ENCODE data around the gene NUDT12. TPM values are rescaled to one million over a fixed set of nuclear protein-coding genes. Genes with fewer than 3 reads are reported as not detected.
A peak's percentile ranks its signal among the peaks of the same experiment; 100 is the strongest.

Gene NUDT12
- 10 to 100 TPM in 9 of 10 donors, 1 to 10 TPM in 1; 9.8 to 17.0 (median 12.4) TPM for total RNA-seq
- polyA plus RNA-seq: 10 to 100 TPM in 1 of 2 donors, 1 to 10 TPM in 1; 4.4 to 14.3 TPM
- long read RNA-seq, donor 1, transcript NUDT12-201 (7 exons, 3,492 nt): major isoform, 12 of 25 reads
- long read RNA-seq, donor 1, partial matches to known transcripts: 3 of 25 reads
- long read RNA-seq, donor 1, other reads (novel, unspliced or antisense): 8 of 25 reads
- long read RNA-seq, donor 2, transcript NUDT12-201 (7 exons, 3,492 nt): major isoform, 6 of 16 reads
- long read RNA-seq, donor 2, partial matches to known transcripts: 3 of 16 reads
- long read RNA-seq, donor 2, other reads (novel, unspliced or antisense): 6 of 16 reads
- long read RNA-seq, donor 3, transcript NUDT12-201 (7 exons, 3,492 nt): major isoform, 15 of 24 reads
- long read RNA-seq, donor 3, partial matches to known transcripts: 3 of 24 reads
- long read RNA-seq, donor 3, other reads (novel, unspliced or antisense): 4 of 24 reads

- DNase-seq (peak; percentile 67 to 69), ATAC-seq (peak; percentile 91 to 97 (median 95))
- no peak for TF ChIP-seq CTCF (IDR thresholded peaks at IDR 0.05)
- H3K27me3 ChIP-seq: peaks cover 0 to 5% (median 0%) of the 10 kb centered on the region in 7 donors
- H3K36me3 ChIP-seq: peaks cover 0 to 21% (median 0%) of the 10 kb centered on the region in 9 donors
- H3K4me1 ChIP-seq: peaks cover 0 to 21% (median 7%) of the 10 kb centered on the region in 9 donors
- peak within 1 kb of the TSS; percentile 78 to 95 (median 90) for H3K27ac ChIP-seq
- intact Hi-C loops (cut with DNase I): loop anchor here in 1 of 10 donors (10.0 kb wide), 1 partner anchor 308 kb away; the partner anchor contains the start of gene MACIR
- WGBS, 2 donors: 3 to 4% methylated on average over 37 of the region's 37 CpGs
- H3K4me3 ChIP-seq: peak within 1 kb of the TSS; percentile 47 to 97 (median 80)
- no peaks in the 10 kb centered on the region for H3K9me3 ChIP-seq
Observed at GRCh38 chr5:103562453-103563157, at the start of gene NUDT12. Gene NUDT12, minus strand, starts transcription at chr5:103562789. Its CDS starts 2,541 bp downstream, at chr5:103560248.

GRCh38 chr5:103607346-103607745 lies 44.8 kb upstream of the NUDT12 start:
- TF ChIP-seq CTCF (IDR thresholded peaks at IDR 0.05): no peak
- DNase-seq (no peak), ATAC-seq (no peak)
- H3K36me3 ChIP-seq: no peaks in the 10 kb centered on the region
- no peak overlapping the region for H3K4me3 ChIP-seq
- H3K4me1 ChIP-seq: no peaks in the 10 kb centered on the region
- no peak overlapping the region for H3K27ac ChIP-seq
- H3K9me3 ChIP-seq: no peaks in the 10 kb centered on the region
- intact Hi-C loops (cut with DNase I): no loop called here
- H3K27me3 ChIP-seq: no peaks in the 10 kb centered on the region

GRCh38 chr5:103605277-103605676 lies 42.7 kb upstream of the NUDT12 start:
- no peak for TF ChIP-seq CTCF (IDR thresholded peaks at IDR 0.05)
- no peaks in the 10 kb centered on the region for H3K9me3 ChIP-seq

GRCh38 chr5:103602438-103602837 lies 39.8 kb upstream of the NUDT12 start:
- Histone ChIP-seq H3K27ac (no peak overlapping the region), H3K4me3 (no peak overlapping the region), H3K27me3 (no peaks in the 10 kb centered on the region), H3K36me3 (no peaks in the 10 kb centered on the region), H3K9me3 (no peaks in the 10 kb centered on the region), H3K4me1 (no peaks in the 10 kb centered on the region)
- no peak for DNase-seq
- intact Hi-C loops (cut with DNase I): no loop called here
- no peak for ATAC-seq
- no peak for TF ChIP-seq CTCF (IDR thresholded peaks at IDR 0.05)

More at GRCh38 chr5:103605277-103605676, 42.7 kb upstream of the NUDT12 start:
- H3K36me3 ChIP-seq: no peaks in the 10 kb centered on the region
- no peak overlapping the region for H3K27ac ChIP-seq
- 76 to 91% methylated on average over 2 of the region's 2 CpGs for WGBS, 2 donors
- DNase-seq (no peak), ATAC-seq (no peak)
- H3K4me1 ChIP-seq: no peaks in the 10 kb centered on the region
- intact Hi-C loops (cut with DNase I): no loop called here
- no peaks in the 10 kb centered on the region for H3K27me3 ChIP-seq
- H3K4me3 ChIP-seq: no peak overlapping the region

Data from heart right ventricle (tissue), 16 donors.